Right lobe of liver (tissue), 4 donors: Measurements from ENCODE around the gene TMEM187.

ENCODE experiments used
- POLR2A ChIP-seq: fragments of 450-650 bp; IDR thresholded peaks from one replicate; pipeline ENCODE4 v1.6.1; 2017; ENCODE audit warnings: antibody characterized with exemption, mild to moderate bottlenecking
- TF ChIP-seq, protein P1 (sequence below), 4 donors: fragments of 200-600 bp in 3 of 4; fragments of 450-650 bp in 1 of 4; IDR thresholded peaks; one replicate each; pipeline versions ENCODE4 v1.5.1 to v1.8.0; 2016 to 2022; ENCODE audit warnings: antibody characterized with exemption in 4 of 4, mild to moderate bottlenecking in 2 of 4
- donor health status: DM: no; HTN: no; CAD: no.
- donor health status: DM: no; HTN: no; CAD: no.
- donor health status: DM: no; HTN: yes; CAD: no.

DNA sequence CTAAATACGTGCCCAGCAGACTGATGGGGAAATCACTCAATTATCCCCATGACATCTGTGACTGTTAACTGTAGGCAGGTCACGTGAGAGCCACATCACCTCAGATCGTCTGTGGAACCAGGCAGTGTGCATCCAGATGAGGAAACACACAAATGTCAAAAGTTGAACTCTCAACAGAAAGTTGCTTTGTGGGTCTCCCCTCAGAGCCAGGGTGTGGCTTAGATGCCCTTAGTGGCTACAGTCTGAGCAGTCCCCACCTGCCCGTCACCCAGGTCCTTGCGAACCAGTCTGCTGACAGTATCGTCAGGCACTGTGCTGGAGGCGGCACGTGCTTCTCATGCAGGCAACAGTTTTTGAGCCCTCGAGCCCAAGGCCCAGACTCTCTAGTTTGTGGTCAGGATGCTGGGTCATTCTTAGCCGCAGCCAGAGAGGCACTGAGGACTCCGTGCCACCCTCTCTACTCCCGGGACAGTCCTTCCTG lies 10.8 kb downstream of the TMEM187 start:
- TF ChIP-seq POLR2A = no peak
- TF ChIP-seq, protein P1, sequence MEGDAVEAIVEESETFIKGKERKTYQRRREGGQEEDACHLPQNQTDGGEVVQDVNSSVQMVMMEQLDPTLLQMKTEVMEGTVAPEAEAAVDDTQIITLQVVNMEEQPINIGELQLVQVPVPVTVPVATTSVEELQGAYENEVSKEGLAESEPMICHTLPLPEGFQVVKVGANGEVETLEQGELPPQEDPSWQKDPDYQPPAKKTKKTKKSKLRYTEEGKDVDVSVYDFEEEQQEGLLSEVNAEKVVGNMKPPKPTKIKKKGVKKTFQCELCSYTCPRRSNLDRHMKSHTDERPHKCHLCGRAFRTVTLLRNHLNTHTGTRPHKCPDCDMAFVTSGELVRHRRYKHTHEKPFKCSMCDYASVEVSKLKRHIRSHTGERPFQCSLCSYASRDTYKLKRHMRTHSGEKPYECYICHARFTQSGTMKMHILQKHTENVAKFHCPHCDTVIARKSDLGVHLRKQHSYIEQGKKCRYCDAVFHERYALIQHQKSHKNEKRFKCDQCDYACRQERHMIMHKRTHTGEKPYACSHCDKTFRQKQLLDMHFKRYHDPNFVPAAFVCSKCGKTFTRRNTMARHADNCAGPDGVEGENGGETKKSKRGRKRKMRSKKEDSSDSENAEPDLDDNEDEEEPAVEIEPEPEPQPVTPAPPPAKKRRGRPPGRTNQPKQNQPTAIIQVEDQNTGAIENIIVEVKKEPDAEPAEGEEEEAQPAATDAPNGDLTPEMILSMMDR (IDR thresholded peaks at IDR 0.05) = no peak
